Neutrophil (primary cell): ENCODE results near the gene NCOA1.

Experiments used
- H3K27ac ChIP-seq: fragments of 200-600 bp; sonication (generic); 2 replicates; pipeline ENCODE4 v1.5.1; 2016; ENCODE audit warnings: mild to moderate bottlenecking, moderate library complexity
- H3K27me3 ChIP-seq: fragments of 200-600 bp; sonication (generic); 2 replicates; pipeline ENCODE4 v1.6.0; 2016; ENCODE audit warnings: mild to moderate bottlenecking
- H3K36me3 ChIP-seq: fragments of 200-600 bp; sonication (generic); 2 replicates; pipeline ENCODE4 v1.5.1; 2017
- H3K4me1 ChIP-seq, 2 experiments: fragments of 200-600 bp in 1 of 2; sonication (generic) in 1 of 2; 1 replicate in 1 of 2; 2 replicates in 1 of 2; pipeline versions ENCODE4 v1.5.1 to v1.6.1; 2013 to 2016; ENCODE audit warnings: low read depth in 1 of 2, low read length in 1 of 2, mild to moderate bottlenecking in 1 of 2, moderate library complexity in 1 of 2; ENCODE audit not compliant: control insufficient read depth in 1 of 2, insufficient read depth in 1 of 2
- H3K4me3 ChIP-seq, 2 experiments: fragments of 200-600 bp in 1 of 2; sonication (generic) in 1 of 2; 1 replicate in 1 of 2; 2 replicates in 1 of 2; pipeline ENCODE4 v1.5.1; 2013 to 2016; ENCODE audit warnings: low read depth in 1 of 2, low read length in 1 of 2, mild to moderate bottlenecking in 1 of 2, moderate library complexity in 1 of 2
- H3K9me3 ChIP-seq: fragments of 200-600 bp; sonication (generic); 2 replicates; pipeline ENCODE4 v1.5.1; 2016
- CTCF ChIP-seq: fragments of 200-600 bp; sonication (generic); IDR thresholded peaks from 2 replicates; pipeline ENCODE4 v1.5.1; 2016; ENCODE audit warnings: antibody characterized with exemption

NCOA1 gene

GRCh38 chr2:24720310-24720709 lies 229.3 kb downstream of the NCOA1 start:
- Histone ChIP-seq H3K4me3 (no peak overlapping the region), H3K36me3 (peaks cover 21% of the 10 kb centered on the region), H3K27me3 (no peaks in the 10 kb centered on the region), H3K27ac (no peak overlapping the region), H3K9me3 (no peaks in the 10 kb centered on the region), H3K4me1 (no peaks in the 10 kb centered on the region)
- TF ChIP-seq CTCF: no peak

GRCh38 chr2:24721470-24721869 lies 230.4 kb downstream of the NCOA1 start:
- TF ChIP-seq CTCF: no peak
- H3K36me3 ChIP-seq: peaks cover 18% of the 10 kb centered on the region
- no peaks in the 10 kb centered on the region for H3K4me1 ChIP-seq
- no peaks in the 10 kb centered on the region for H3K27me3 ChIP-seq
- H3K9me3 ChIP-seq: no peaks in the 10 kb centered on the region
- no peak overlapping the region for H3K27ac ChIP-seq
- no peak overlapping the region for H3K4me3 ChIP-seq

GRCh38 chr2:24722141-24722790 lies 231.2 kb downstream of the NCOA1 start:
- no peak overlapping the region for H3K27ac ChIP-seq
- H3K36me3 ChIP-seq: peaks cover 22% of the 10 kb centered on the region
- no peaks in the 10 kb centered on the region for H3K4me1 ChIP-seq
- no peak for TF ChIP-seq CTCF
- no peak overlapping the region for H3K4me3 ChIP-seq
- H3K27me3 ChIP-seq: no peaks in the 10 kb centered on the region
- H3K9me3 ChIP-seq: no peaks in the 10 kb centered on the region

- no peak for TF ChIP-seq CTCF
- peaks cover 22% of the 10 kb centered on the region for H3K36me3 ChIP-seq
- H3K27ac ChIP-seq: no peak overlapping the region
- no peaks in the 10 kb centered on the region for H3K9me3 ChIP-seq
- H3K4me3 ChIP-seq: no peak overlapping the region
- no peaks in the 10 kb centered on the region for H3K27me3 ChIP-seq
- H3K4me1 ChIP-seq: no peaks in the 10 kb centered on the region
These were observed 232.1 kb downstream of the NCOA1 start for GRCh38 chr2:24723191-24723590.

GRCh38 chr2:24723665-24724064 lies 232.6 kb downstream of the NCOA1 start:
- no peak for TF ChIP-seq CTCF

More at GRCh38 chr2:24723665-24724064, 232.6 kb downstream of the NCOA1 start:
- no peaks in the 10 kb centered on the region for H3K9me3 ChIP-seq
- H3K27me3 ChIP-seq: no peaks in the 10 kb centered on the region
- no peak overlapping the region for H3K27ac ChIP-seq
- H3K4me1 ChIP-seq: no peaks in the 10 kb centered on the region
- no peak overlapping the region for H3K4me3 ChIP-seq
- H3K36me3 ChIP-seq: peaks cover 24% of the 10 kb centered on the region
